Parathyroid adenoma (tissue), 2 donors: ENCODE data around the gene TIMP2.

Experiments used
- H2AFZ ChIP-seq: fragments of 300-600 bp; sonication (generic); one replicate; pipeline ENCODE4 v1.7.0; 2017; ENCODE audit warnings: antibody characterized with exemption, mild to moderate bottlenecking
- H3K27ac ChIP-seq: fragments of 300-600 bp; sonication (generic); one replicate; pipeline ENCODE4 v1.7.0; 2017
- H3K27me3 ChIP-seq: fragments of 300-600 bp; sonication (generic); one replicate; pipeline ENCODE4 v1.7.0; 2017; ENCODE audit warnings: low read length; ENCODE audit not compliant: control insufficient read depth, insufficient read depth
- H3K36me3 ChIP-seq: fragments of 300-600 bp; sonication (generic); one replicate; pipeline ENCODE4 v1.7.0; 2017; ENCODE audit warnings: low read length; ENCODE audit not compliant: control insufficient read depth, insufficient read depth
- H3K4me1 ChIP-seq: fragments of 300-600 bp; sonication (generic); one replicate; pipeline ENCODE4 v1.7.0; 2017; ENCODE audit warnings: control low read depth
- H3K4me2 ChIP-seq: fragments of 300-600 bp; sonication (generic); one replicate; pipeline ENCODE4 v1.7.0; 2017; ENCODE audit warnings: low read length
- H3K4me3 ChIP-seq: fragments of 300-600 bp; sonication (generic); one replicate; pipeline ENCODE4 v1.7.0; 2017; ENCODE audit warnings: low read depth, low read length
- H3K79me2 ChIP-seq: fragments of 300-600 bp; sonication (generic); one replicate; pipeline ENCODE4 v1.7.0; 2017; ENCODE audit warnings: control low read depth
- H3K9ac ChIP-seq: fragments of 300-600 bp; sonication (generic); one replicate; pipeline ENCODE4 v1.7.0; 2017; ENCODE audit warnings: mild to moderate bottlenecking
- H3K9me3 ChIP-seq: fragments of 300-600 bp; sonication (generic); one replicate; pipeline ENCODE4 v1.7.0; 2017; ENCODE audit warnings: low read length; ENCODE audit not compliant: control insufficient read depth
- TF ChIP-seq, protein P1 (sequence below): fragments of 300-600 bp; sonication (generic); IDR thresholded peaks from one replicate; pipeline ENCODE4 v1.7.0; 2017; ENCODE audit warnings: antibody characterized with exemption, mild to moderate bottlenecking
- donor health status: primary hyperparathyroidism.

Gene TIMP2

DNA sequence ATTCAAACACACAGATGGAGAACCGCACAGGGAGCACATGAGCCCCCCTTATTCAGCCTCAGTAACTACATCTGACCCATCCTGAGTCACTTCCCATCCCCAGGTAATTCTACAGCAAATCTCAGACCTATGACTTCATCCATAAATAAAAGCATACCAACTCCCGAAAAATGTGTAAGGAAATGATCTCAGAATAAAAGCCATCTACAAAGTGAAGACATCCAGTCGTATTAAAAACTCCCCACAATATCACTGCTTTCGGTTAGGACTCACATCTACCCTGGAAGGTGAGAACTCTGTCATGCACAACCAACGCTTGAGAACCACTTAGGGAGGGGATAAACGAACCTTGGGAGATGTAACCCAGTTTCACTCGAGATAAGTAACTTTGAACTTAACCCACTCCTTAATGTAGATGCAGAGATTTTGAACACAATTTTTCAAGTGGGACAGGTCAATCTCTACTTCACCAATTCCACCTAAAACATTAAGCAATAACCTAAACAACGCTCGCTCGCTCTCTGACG is 85.9 kb downstream of the TIMP2 start:
- H3K4me1 ChIP-seq = peaks cover 10% of the 10 kb centered on the region
- H3K36me3 ChIP-seq = no peaks in the 10 kb centered on the region
- no peaks in the 10 kb centered on the region for H3K9me3 ChIP-seq
- H3K27me3 ChIP-seq = no peaks in the 10 kb centered on the region
- no peak overlapping the region for H3K27ac ChIP-seq
- H3K79me2 ChIP-seq = peaks cover 42% of the 10 kb centered on the region
- peak overlapping the region; percentile 92 for H3K4me3 ChIP-seq
- TF ChIP-seq, protein P1, sequence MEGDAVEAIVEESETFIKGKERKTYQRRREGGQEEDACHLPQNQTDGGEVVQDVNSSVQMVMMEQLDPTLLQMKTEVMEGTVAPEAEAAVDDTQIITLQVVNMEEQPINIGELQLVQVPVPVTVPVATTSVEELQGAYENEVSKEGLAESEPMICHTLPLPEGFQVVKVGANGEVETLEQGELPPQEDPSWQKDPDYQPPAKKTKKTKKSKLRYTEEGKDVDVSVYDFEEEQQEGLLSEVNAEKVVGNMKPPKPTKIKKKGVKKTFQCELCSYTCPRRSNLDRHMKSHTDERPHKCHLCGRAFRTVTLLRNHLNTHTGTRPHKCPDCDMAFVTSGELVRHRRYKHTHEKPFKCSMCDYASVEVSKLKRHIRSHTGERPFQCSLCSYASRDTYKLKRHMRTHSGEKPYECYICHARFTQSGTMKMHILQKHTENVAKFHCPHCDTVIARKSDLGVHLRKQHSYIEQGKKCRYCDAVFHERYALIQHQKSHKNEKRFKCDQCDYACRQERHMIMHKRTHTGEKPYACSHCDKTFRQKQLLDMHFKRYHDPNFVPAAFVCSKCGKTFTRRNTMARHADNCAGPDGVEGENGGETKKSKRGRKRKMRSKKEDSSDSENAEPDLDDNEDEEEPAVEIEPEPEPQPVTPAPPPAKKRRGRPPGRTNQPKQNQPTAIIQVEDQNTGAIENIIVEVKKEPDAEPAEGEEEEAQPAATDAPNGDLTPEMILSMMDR = no peak
- peak overlapping the region; percentile 80 for H3K4me2 ChIP-seq
- H3K9ac ChIP-seq = peak overlapping the region; percentile 89
- no peak overlapping the region for H2AFZ ChIP-seq

DNA sequence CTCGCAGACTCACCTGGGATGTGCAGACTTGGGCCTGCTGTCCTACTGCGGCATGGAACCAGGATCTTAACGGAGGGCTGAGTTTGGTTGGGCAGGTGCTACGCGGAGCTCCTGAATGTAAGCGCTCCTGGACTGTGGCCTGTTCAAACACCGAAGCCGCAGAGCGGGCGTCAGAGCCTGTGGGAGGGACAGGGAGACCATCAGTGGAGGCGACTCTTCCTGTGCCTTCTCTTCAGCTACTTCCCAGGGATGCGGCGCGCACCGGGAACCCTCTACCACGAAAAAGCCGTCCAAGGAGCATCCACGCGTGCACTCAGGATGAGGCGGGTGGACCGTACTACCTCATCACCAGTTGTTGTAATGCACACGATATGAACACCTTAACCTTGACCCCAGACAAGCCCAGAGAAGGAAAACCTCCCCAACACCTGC is 86.6 kb downstream of the TIMP2 start:
- Histone ChIP-seq H3K27me3 (no peaks in the 10 kb centered on the region), H3K9ac (no peak overlapping the region), H3K27ac (no peak overlapping the region), H3K4me1 (peaks cover 10% of the 10 kb centered on the region), H3K9me3 (no peaks in the 10 kb centered on the region), H2AFZ (no peak overlapping the region), H3K4me2 (no peak overlapping the region), H3K36me3 (no peaks in the 10 kb centered on the region), H3K79me2 (peaks cover 43% of the 10 kb centered on the region), H3K4me3 (no peak overlapping the region)
- TF ChIP-seq, protein P1 = no peak

DNA sequence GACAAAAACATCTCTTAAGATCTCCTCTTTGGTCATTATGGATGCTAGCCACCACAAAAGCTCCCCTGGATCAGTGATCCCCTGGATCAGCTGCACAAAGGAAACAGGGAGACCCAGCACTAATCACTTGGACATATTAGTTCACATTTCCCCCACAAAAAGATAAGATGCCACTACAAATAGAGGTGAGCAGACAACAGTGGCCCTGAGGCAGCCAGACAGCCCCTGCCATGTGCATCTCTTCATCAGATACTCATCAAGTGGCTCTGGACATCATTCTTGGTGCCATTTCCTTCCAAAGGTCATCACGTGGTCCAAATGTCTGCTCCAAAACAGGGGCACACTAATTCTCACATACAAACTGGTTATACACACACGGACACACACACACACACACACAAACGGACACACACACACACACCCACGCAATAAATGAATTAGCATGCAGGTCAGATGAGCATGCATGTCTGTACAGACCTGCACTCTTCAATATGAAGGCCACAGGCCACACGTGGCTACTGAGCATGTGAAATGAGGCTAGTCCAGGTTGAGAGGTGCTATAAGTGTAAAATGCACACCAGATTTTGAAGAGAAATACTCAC is 88.7 kb downstream of the TIMP2 start:
- Histone ChIP-seq H3K36me3 (no peaks in the 10 kb centered on the region), H3K27me3 (no peaks in the 10 kb centered on the region), H2AFZ (no peak overlapping the region), H3K9ac (no peak overlapping the region), H3K4me3 (no peak overlapping the region), H3K79me2 (peaks cover 50% of the 10 kb centered on the region), H3K9me3 (no peaks in the 10 kb centered on the region), H3K4me1 (peaks cover 10% of the 10 kb centered on the region), H3K27ac (no peak overlapping the region), H3K4me2 (no peak overlapping the region)
- TF ChIP-seq, protein P1 = no peak

DNA sequence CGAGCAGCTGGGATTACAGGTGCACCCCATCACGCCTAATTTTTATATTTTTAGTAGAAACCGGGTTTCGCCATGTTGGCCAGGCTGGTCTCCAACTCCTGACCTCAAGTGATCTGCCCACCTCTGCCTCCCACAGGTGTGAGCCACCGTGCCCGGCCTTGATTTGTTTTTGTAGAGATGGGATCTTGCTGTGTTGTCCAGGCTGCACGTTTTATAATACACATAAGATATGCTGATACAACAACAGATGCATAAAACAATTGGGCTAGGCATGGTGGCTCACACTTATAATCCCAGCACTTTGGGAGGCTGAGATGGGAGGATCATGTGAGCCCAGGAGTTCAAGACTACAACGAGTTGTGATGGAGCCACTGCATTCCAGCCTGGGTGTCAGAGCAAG is 90.6 kb downstream of the TIMP2 start:
- Histone ChIP-seq H3K4me3 (no peak overlapping the region), H3K9me3 (no peaks in the 10 kb centered on the region), H3K79me2 (peaks cover 63% of the 10 kb centered on the region), H3K27ac (no peak overlapping the region), H3K27me3 (no peaks in the 10 kb centered on the region), H3K4me2 (no peak overlapping the region), H3K36me3 (no peaks in the 10 kb centered on the region), H3K4me1 (peaks cover 10% of the 10 kb centered on the region), H3K9ac (no peak overlapping the region), H2AFZ (no peak overlapping the region)
- TF ChIP-seq, protein P1 = no peak

DNA sequence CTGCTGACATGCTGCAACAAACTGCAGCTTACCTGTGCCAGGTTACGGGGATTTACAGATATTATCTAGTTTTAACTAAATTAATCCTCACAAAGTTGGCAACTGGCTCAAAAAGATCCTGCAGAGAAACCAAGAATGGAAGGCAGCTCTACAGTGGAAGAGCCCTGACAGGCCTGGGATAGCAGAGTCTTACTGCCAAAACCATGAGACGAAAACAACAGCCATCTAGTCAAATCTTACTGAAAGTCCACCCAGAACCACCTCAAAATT is 92.7 kb downstream of the TIMP2 start:
- no peaks in the 10 kb centered on the region for H3K36me3 ChIP-seq
- no peaks in the 10 kb centered on the region for H3K27me3 ChIP-seq
- no peak overlapping the region for H2AFZ ChIP-seq
- H3K79me2 ChIP-seq = peaks cover 57% of the 10 kb centered on the region
- no peak overlapping the region for H3K27ac ChIP-seq
- H3K4me2 ChIP-seq = no peak overlapping the region
- no peak overlapping the region for H3K4me3 ChIP-seq
- TF ChIP-seq, protein P1 = no peak
- H3K4me1 ChIP-seq = no peaks in the 10 kb centered on the region
- H3K9ac ChIP-seq = no peak overlapping the region
- H3K9me3 ChIP-seq = no peaks in the 10 kb centered on the region
